Lung (tissue), 12 donors: Measurements from ENCODE around the gene MYOM1. TPM values are rescaled to one million over a fixed set of nuclear protein-coding genes. Genes with fewer than 3 reads are reported as not detected.

ENCODE experiments used
- ATAC-seq: fragments of 200-7000 bp; cut with Tn5 transposase; one replicate; pipeline ENCODE4 v1.9.1; 2020; ENCODE audit warnings: moderate number of reproducible peaks; ENCODE audit not compliant: insufficient read depth, low FRiP score
- DNase-seq, 3 donors: peaks; one replicate each; pipeline ENCODE4 v3.0.0-alpha.2; 2013 to 2017
- H3K27ac ChIP-seq, 2 donors: one replicate each; pipeline ENCODE4 v1.5.1; 2013; ENCODE audit warnings: mild to moderate bottlenecking in 2 of 2, moderate library complexity in 2 of 2, control low read depth in 1 of 2, inconsistent platforms in 1 of 2, low read depth in 1 of 2, low read length in 1 of 2
- H3K27me3 ChIP-seq, 3 donors: one replicate each; pipeline ENCODE4 v1.5.1; 2013; ENCODE audit warnings: low read length in 2 of 3; ENCODE audit not compliant: control insufficient read depth in 3 of 3, insufficient read depth in 3 of 3
- H3K36me3 ChIP-seq, 4 donors: one replicate each; pipeline ENCODE4 v1.5.1; 2013; ENCODE audit warnings: low read length in 4 of 4, mild to moderate bottlenecking in 1 of 4, moderate library complexity in 1 of 4; ENCODE audit not compliant: control insufficient read depth in 4 of 4, insufficient read depth in 4 of 4
- H3K4me1 ChIP-seq, 5 donors: one replicate each; pipeline ENCODE4 v1.5.1; 2013; ENCODE audit warnings: low read length in 5 of 5, mild to moderate bottlenecking in 2 of 5, moderate library complexity in 1 of 5; ENCODE audit not compliant: control insufficient read depth in 5 of 5, insufficient read depth in 5 of 5
- H3K4me3 ChIP-seq: one replicate; pipeline ENCODE4 v1.5.1; 2013; ENCODE audit warnings: mild to moderate bottlenecking, control low read depth, moderate library complexity
- H3K9ac ChIP-seq, 2 donors: one replicate each; pipeline ENCODE4 v1.5.1; 2013; ENCODE audit warnings: low read length in 2 of 2, control low read depth in 1 of 2; ENCODE audit not compliant: insufficient read depth in 1 of 2
- H3K9me3 ChIP-seq, 4 donors: one replicate each; pipeline ENCODE4 v1.5.1; 2013; ENCODE audit warnings: low read length in 3 of 4, mild to moderate bottlenecking in 1 of 4, moderate library complexity in 1 of 4; ENCODE audit not compliant: control insufficient read depth in 4 of 4, insufficient read depth in 3 of 4
- CTCF ChIP-seq: IDR thresholded peaks from 2 replicates; pipeline ENCODE4 v1.5.1; 2012; ENCODE audit warnings: mild to moderate bottlenecking; ENCODE audit errors: control extremely low read depth, extremely low read depth
- WGBS, 2 donors: extraction: QIAGEN DNeasy Blood & Tissue Kit; methylation state at CpG; one replicate each; pipeline ENCODE4 v1.1.7; 2013; 5-methylcytosine and 5-hydroxymethylcytosine counted together
- polyA plus RNA-seq, 2 donors: library from polyadenylated mRNA; stranded (reverse); fragments of 200-250 nt; gene quantifications; one replicate each; pipeline ENCODE4 v1.2.1, GENCODE V29; 2013
- total RNA-seq, 2 donors: library from RNA; depleted of rRNA in 1 of 2; stranded (reverse); fragments of >200 nt in 1 of 2; gene quantifications; one replicate each; pipeline ENCODE4 v1.2.1, GENCODE V29; 2014 to 2021
- donor health status: control.
- donor health status: control.
- donor health status: Bipolar disorder and iron deficiency.
- donor health status: healthy.
- donor health status: DM: yes; HTN: yes; CAD: no.

MYOM1 gene
- total and polyA plus RNA-seq, 4 donors: 0.61 to 4.6 (median 1.3) TPM

GRCh38 chr18:3083766-3084165, 136.0 kb downstream of the MYOM1 start:
- ATAC-seq: no peak

DNA sequence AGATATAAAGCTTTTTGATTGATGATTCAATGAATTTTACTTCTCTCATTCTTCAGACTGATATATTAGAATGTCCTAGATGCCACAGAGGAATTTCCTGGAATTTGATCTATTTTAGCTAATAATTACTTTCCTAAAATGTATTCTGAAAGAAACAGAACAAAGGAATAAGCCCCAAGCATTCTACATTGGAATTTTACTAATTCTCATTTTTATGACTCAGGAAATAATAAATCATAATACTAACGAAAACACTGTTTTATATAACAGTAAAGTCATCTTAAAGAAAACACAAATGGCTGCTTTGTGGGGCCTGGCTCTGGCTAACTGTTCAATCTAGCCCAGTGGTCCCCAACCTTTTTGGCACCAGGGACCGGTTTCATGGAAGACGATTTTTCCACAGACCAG, 138.2 kb downstream of the MYOM1 start:
- no peak for TF ChIP-seq CTCF
- no peaks in the 10 kb centered on the region for H3K27me3 ChIP-seq
- peaks cover 0 to 23% (median 0%) of the 10 kb centered on the region in 4 donors for H3K36me3 ChIP-seq
- H3K4me1 ChIP-seq: no peaks in the 10 kb centered on the region
- no peak overlapping the region for H3K4me3 ChIP-seq
- no peaks in the 10 kb centered on the region for H3K9me3 ChIP-seq
- ATAC-seq: no peak
- H3K27ac ChIP-seq: no peak overlapping the region
- 69 to 71% methylated on average over 3 of the region's 3 CpGs for WGBS, 2 donors
- DNase-seq: no peak
- H3K9ac ChIP-seq: no peak overlapping the region

More at GRCh38 chr18:3083766-3084165, 136.0 kb downstream of the MYOM1 start:
- no peak for TF ChIP-seq CTCF
- no peaks in the 10 kb centered on the region for H3K27me3 ChIP-seq
- no peaks in the 10 kb centered on the region for H3K9me3 ChIP-seq
- 64% methylated on average over 3 of the region's 3 CpGs for WGBS, 2 donors
- DNase-seq: no peak
- no peak overlapping the region for H3K27ac ChIP-seq
- H3K4me3 ChIP-seq: no peak overlapping the region
- H3K4me1 ChIP-seq: no peaks in the 10 kb centered on the region
- H3K36me3 ChIP-seq: peaks cover 0 to 19% (median 0%) of the 10 kb centered on the region in 4 donors
- no peak overlapping the region for H3K9ac ChIP-seq

DNA sequence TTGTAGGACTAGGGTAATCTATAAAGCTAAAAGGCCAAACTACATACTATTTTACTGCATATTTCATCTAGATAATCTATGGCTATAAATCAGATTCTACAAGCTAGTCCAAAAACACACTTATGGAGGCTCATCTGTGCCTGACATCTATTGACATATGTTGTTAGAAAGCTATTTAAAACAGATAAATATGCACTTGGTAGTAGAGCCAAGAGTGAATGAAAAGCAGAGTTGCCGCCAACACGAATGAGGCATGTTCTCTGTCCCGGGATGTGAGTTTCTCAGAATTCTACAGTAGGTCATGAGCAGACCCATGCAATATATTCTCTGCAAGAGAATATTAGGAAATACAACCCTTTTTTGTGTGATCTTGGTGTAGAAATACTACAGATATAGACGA, 140.1 kb downstream of the MYOM1 start:
- H3K27me3 ChIP-seq: no peaks in the 10 kb centered on the region
- no peak overlapping the region for H3K9ac ChIP-seq
- peaks cover 0 to 28% (median 0%) of the 10 kb centered on the region in 4 donors for H3K36me3 ChIP-seq
- H3K4me3 ChIP-seq: no peak overlapping the region
- no peaks in the 10 kb centered on the region for H3K9me3 ChIP-seq
- no peak for TF ChIP-seq CTCF
- WGBS, 2 donors: 91 to 95% methylated on average over 4 of the region's 4 CpGs
- H3K4me1 ChIP-seq: no peaks in the 10 kb centered on the region
- DNase-seq (no peak), ATAC-seq (no peak)
- no peak overlapping the region for H3K27ac ChIP-seq

DNA sequence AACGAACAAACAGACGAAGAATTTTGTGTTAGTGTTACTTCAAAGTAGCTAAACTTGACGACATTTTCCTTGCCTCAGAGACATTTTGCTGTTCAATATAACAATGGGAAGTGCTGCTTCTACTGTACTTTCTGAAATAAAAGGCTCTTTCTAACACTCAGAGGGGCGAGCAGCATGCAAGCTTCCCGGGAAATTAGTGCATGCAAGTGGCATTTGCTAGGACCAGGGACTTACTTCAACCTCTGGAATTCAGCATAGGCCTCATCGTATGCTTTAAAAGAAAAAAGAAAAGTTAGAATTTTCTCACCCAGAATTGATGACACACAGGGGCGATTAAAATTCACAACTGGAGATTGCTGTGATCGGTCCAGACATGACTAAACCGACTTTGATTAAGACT, 144.3 kb downstream of the MYOM1 start:
- no peak for ATAC-seq
- no peak overlapping the region for H3K4me3 ChIP-seq
- H3K36me3 ChIP-seq: peaks cover 0 to 19% (median 0%) of the 10 kb centered on the region in 4 donors
- no peaks in the 10 kb centered on the region for H3K9me3 ChIP-seq
- WGBS, 2 donors: 72 to 77% methylated on average over 9 of the region's 9 CpGs
- no peak for TF ChIP-seq CTCF
- no peak overlapping the region for H3K9ac ChIP-seq
- peaks cover 0 to 8% (median 4%) of the 10 kb centered on the region in 3 donors for H3K27me3 ChIP-seq
- peak in 2 of 3 donors; percentile 25 to 31 for DNase-seq
- H3K4me1 ChIP-seq: peaks cover 0 to 2% (median 0%) of the 10 kb centered on the region in 5 donors
- H3K27ac ChIP-seq: no peak overlapping the region
